Lung (tissue), 12 donors: ENCODE results near the gene LSM2. TPM values are rescaled to one million over a fixed set of nuclear protein-coding genes. Genes with fewer than 3 reads are reported as not detected.

Experiments
- ATAC-seq: fragments of 200-7000 bp; cut with Tn5 transposase; one replicate; pipeline ENCODE4 v1.9.1; 2020; ENCODE audit warnings: moderate number of reproducible peaks; ENCODE audit not compliant: insufficient read depth, low FRiP score
- DNase-seq, 3 donors: peaks; one replicate each; pipeline ENCODE4 v3.0.0-alpha.2; 2013 to 2017
- H3K27ac ChIP-seq, 2 donors: one replicate each; pipeline ENCODE4 v1.5.1; 2013; ENCODE audit warnings: mild to moderate bottlenecking in 2 of 2, moderate library complexity in 2 of 2, control low read depth in 1 of 2, inconsistent platforms in 1 of 2, low read depth in 1 of 2, low read length in 1 of 2
- H3K27me3 ChIP-seq, 3 donors: one replicate each; pipeline ENCODE4 v1.5.1; 2013; ENCODE audit warnings: low read length in 2 of 3; ENCODE audit not compliant: control insufficient read depth in 3 of 3, insufficient read depth in 3 of 3
- H3K36me3 ChIP-seq, 4 donors: one replicate each; pipeline ENCODE4 v1.5.1; 2013; ENCODE audit warnings: low read length in 4 of 4, mild to moderate bottlenecking in 1 of 4, moderate library complexity in 1 of 4; ENCODE audit not compliant: control insufficient read depth in 4 of 4, insufficient read depth in 4 of 4
- H3K4me1 ChIP-seq, 5 donors: one replicate each; pipeline ENCODE4 v1.5.1; 2013; ENCODE audit warnings: low read length in 5 of 5, mild to moderate bottlenecking in 2 of 5, moderate library complexity in 1 of 5; ENCODE audit not compliant: control insufficient read depth in 5 of 5, insufficient read depth in 5 of 5
- H3K4me3 ChIP-seq: one replicate; pipeline ENCODE4 v1.5.1; 2013; ENCODE audit warnings: mild to moderate bottlenecking, control low read depth, moderate library complexity
- H3K9ac ChIP-seq, 2 donors: one replicate each; pipeline ENCODE4 v1.5.1; 2013; ENCODE audit warnings: low read length in 2 of 2, control low read depth in 1 of 2; ENCODE audit not compliant: insufficient read depth in 1 of 2
- H3K9me3 ChIP-seq, 4 donors: one replicate each; pipeline ENCODE4 v1.5.1; 2013; ENCODE audit warnings: low read length in 3 of 4, mild to moderate bottlenecking in 1 of 4, moderate library complexity in 1 of 4; ENCODE audit not compliant: control insufficient read depth in 4 of 4, insufficient read depth in 3 of 4
- CTCF ChIP-seq: IDR thresholded peaks from 2 replicates; pipeline ENCODE4 v1.5.1; 2012; ENCODE audit warnings: mild to moderate bottlenecking; ENCODE audit errors: control extremely low read depth, extremely low read depth
- WGBS, 2 donors: extraction: QIAGEN DNeasy Blood & Tissue Kit; methylation state at CpG; one replicate each; pipeline ENCODE4 v1.1.7; 2013; 5-methylcytosine and 5-hydroxymethylcytosine counted together
- polyA plus RNA-seq, 2 donors: library from polyadenylated mRNA; stranded (reverse); fragments of 200-250 nt; gene quantifications; one replicate each; pipeline ENCODE4 v1.2.1, GENCODE V29; 2013
- total RNA-seq, 2 donors: library from RNA; depleted of rRNA in 1 of 2; stranded (reverse); fragments of >200 nt in 1 of 2; gene quantifications; one replicate each; pipeline ENCODE4 v1.2.1, GENCODE V29; 2014 to 2021
- donor health status: control.
- donor health status: control.
- donor health status: Bipolar disorder and iron deficiency.
- donor health status: healthy.
- donor health status: DM: yes; HTN: yes; CAD: no.

LSM2 gene
- total and polyA plus RNA-seq, 4 donors: 22.0 to 66.7 (median 45.7) TPM

DNA sequence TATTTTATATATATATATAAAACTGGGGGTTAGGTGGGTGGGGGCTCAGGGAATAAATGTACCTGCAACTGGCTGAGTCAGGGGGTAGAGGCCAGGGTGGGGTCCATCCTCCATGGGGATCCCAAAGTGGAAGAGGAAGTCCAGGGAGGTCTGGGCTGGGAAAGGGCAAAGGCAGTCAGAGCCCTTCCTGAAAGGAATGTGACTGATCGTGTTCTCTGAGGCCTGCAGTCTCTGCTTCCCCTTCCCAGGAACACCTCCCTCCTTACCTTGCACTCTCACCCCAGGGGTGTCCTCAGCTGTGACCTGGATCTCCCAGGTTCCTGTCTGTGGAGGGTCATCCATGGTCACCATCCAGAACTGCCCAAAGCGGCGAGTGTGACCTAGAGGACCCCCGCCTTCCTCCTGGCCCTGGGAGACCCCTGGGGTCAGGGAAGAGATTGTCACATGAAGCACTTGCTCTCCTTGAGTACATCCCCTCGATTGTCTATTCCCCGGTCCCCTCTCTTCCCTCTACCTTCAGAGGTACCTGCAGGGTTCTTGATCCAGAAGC, 39.6 kb downstream of the LSM2 start:
- H3K36me3 ChIP-seq: no peaks in the 10 kb centered on the region
- ATAC-seq (no peak), DNase-seq (no peak)
- TF ChIP-seq CTCF: no peak
- 79 to 82% methylated on average over 6 of the region's 6 CpGs for WGBS, 2 donors
- H3K9ac ChIP-seq: no peak overlapping the region
- peaks cover 0 to 2% (median 0%) of the 10 kb centered on the region in 4 donors for H3K9me3 ChIP-seq
- H3K4me1 ChIP-seq: peaks cover 0 to 6% (median 0%) of the 10 kb centered on the region in 5 donors
- no peak overlapping the region for H3K4me3 ChIP-seq
- no peak overlapping the region for H3K27ac ChIP-seq
- H3K27me3 ChIP-seq: no peaks in the 10 kb centered on the region

- ATAC-seq (no peak), DNase-seq (peak; percentile 26 to 35 (median 30))
- Histone ChIP-seq H3K36me3 (no peaks in the 10 kb centered on the region), H3K4me1 (peaks cover 0 to 6% (median 0%) of the 10 kb centered on the region in 5 donors), H3K27ac (no peak overlapping the region), H3K9me3 (peaks cover 0 to 2% (median 0%) of the 10 kb centered on the region in 4 donors), H3K9ac (peak overlapping the region in 1 of 2 donors; percentile 39), H3K27me3 (no peaks in the 10 kb centered on the region), H3K4me3 (no peak overlapping the region)
- WGBS, 2 donors: 62% methylated on average over 42 of the region's 42 CpGs
- TF ChIP-seq CTCF: no peak
These were observed 40.6 kb downstream of the LSM2 start for GRCh38 chr6:31765910-31766794.

- DNase-seq: no peak
- TF ChIP-seq CTCF: no peak
- H3K27ac ChIP-seq: no peak overlapping the region
- no peak overlapping the region for H3K4me3 ChIP-seq
- WGBS, 2 donors: 84 to 88% methylated on average over 9 of the region's 9 CpGs
- no peaks in the 10 kb centered on the region for H3K36me3 ChIP-seq
- H3K4me1 ChIP-seq: peaks cover 0 to 6% (median 0%) of the 10 kb centered on the region in 5 donors
- H3K9ac ChIP-seq: no peak overlapping the region
- ATAC-seq: no peak
- no peaks in the 10 kb centered on the region for H3K27me3 ChIP-seq
- H3K9me3 ChIP-seq: peaks cover 0 to 2% (median 0%) of the 10 kb centered on the region in 4 donors
These were observed 41.2 kb downstream of the LSM2 start for GRCh38 chr6:31765559-31765909.
